Measurements from ENCODE around the gene ADGRG6.

Gene ADGRG6

DNA sequence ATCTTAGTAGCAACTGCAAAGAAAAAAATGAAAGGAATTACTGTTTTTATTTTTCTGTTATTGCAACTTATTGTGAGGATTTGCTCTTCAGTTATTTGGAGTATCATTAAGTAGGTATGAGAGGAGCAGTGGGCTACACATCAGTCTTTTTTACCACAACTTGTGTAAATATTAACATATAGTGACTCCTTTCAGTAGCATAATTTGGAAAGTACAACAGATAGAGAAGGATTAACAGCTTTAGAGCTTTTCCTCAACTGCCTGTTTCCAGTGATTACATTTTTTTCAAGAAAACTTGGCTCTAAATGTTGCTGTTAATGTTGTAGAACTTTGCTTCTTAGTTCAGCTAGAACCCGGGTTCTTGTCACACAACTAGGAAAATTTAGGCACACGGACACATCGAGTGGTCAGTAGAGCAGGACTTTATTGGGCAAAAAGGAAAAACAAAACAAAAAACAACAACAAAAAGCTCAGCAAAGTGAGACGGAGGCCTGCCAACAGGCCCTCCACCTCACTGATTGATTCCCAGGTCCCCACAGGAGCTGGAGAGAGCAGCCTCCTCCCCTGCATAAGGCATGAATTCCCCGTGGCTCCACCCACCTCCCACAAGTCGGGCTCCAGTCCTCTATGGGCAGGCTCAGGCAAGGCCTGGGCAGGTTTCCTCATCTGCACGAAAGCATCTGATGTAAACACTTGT lies 75.1 kb downstream of the ADGRG6 start:
- no peak for DNase-seq (ENCODE audit: low spot score)

GRCh38 chr6:142377497-142377848 lies 75.7 kb downstream of the ADGRG6 start:
- DNase-seq (ENCODE audit: low spot score), result no peak

GRCh38 chr6:142378138-142378875 lies 76.5 kb downstream of the ADGRG6 start:
- DNase-seq (ENCODE audit: low spot score), result no peak

DNA sequence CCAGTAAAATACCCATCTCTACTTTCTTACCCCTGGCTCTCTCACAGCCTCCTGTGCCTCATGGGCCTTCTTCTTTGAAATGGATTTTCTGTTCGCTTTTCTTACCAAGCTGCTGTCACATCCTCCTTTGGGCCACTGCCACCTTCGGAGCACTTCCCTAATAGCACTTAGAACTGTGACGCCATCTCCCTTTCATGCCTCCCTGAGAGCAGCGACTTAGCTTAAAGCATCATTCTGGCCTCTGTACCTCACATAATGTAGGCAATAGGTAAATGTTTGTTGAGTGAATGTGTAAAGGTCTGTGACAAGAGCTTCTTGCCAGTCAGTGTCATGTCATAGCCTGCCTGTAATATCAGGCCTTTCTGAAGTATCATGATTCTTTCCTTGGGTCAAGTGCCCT lies 78.8 kb downstream of the ADGRG6 start:
- no peak for DNase-seq (ENCODE audit: low spot score)

- no peak for DNase-seq (ENCODE audit: low spot score)
Observed at GRCh38 chr6:142381181-142381580, 79.4 kb downstream of the ADGRG6 start.

DNA sequence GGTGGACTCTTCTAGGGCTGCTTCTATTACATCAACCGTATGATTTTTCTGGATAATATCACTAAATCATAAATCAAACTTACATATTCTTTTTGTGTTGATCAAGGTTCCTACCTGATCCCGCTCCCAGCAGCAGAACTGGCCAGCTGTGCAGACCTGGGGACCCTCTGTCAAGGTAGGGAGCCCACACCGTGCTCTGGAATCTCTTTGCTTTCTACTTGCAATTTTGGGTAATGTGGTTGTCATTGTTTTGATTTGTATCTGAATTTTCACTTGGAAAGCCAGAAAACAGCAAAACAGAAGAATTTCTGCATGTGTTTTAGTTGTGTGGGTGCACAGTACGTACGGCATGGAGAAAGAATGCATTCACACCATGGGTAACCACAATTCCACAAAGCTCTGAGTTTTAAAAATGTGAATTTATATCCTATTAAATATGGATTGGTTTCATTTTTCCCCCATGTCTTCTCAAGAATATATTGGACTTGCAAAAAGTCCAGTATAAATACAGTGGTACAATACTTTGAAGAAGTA lies 80.1 kb downstream of the ADGRG6 start:
- DNase-seq (ENCODE audit: low spot score), result no peak

GRCh38 chr6:142384519-142385254 lies 82.9 kb downstream of the ADGRG6 start:
- DNase-seq (ENCODE audit: low spot score), result no peak

GRCh38 chr6:142385352-142385751 lies 83.5 kb downstream of the ADGRG6 start:
- no peak for DNase-seq (ENCODE audit: low spot score)

DNA sequence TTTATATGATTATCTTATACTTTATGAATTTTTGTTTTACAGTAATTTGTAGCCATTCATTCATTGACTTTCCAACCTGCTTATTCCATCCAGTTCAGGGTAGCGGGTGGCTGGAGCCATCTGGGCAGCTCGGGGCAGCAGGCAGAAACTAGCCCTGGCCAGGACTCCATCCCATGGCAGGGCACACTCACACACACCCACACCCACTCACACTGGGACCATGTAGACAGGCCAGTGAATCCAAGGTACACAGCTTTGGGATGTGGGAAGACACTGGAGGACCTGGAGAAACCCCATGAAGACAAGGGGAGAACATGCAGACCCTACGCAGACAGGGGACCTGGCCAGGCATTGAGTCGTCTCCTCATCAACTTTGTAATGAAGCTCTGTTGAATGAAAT lies 84.8 kb downstream of the ADGRG6 start:
- no peak for DNase-seq (ENCODE audit: low spot score)

- peak; percentile 50 for DNase-seq (ENCODE audit: low spot score)
Observed at GRCh38 chr6:142387997-142388815, 86.4 kb downstream of the ADGRG6 start.

GRCh38 chr6:142395266-142395665 lies 93.5 kb downstream of the ADGRG6 start:
- no peak for DNase-seq (ENCODE audit: low spot score)

DNA sequence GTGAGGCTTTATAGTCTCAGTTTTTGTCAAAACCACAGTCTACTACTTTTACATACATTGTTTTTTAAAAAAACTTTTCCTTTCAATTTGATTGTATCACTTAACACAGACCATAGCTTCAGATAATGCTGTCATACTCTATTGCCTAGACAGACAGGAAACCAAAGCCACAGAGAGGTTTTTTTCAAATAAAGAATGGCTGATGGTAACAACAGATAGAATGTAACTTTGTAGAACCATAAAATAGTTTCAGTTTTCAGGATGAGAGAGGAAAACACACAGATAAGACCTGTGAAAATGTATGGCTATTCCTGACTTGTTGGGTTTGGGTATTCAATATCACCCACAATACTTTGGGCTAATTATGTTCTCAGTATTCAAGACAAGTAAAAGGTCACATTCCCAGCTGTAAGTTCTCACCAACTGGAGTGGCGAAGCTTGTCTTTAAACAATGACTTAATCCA lies 94.0 kb downstream of the ADGRG6 start:
- DNase-seq (ENCODE audit: low spot score), result no peak

- DNase-seq (ENCODE audit: low spot score), result no peak
Observed at GRCh38 chr6:142398353-142398752, 96.5 kb downstream of the ADGRG6 start.

DNA sequence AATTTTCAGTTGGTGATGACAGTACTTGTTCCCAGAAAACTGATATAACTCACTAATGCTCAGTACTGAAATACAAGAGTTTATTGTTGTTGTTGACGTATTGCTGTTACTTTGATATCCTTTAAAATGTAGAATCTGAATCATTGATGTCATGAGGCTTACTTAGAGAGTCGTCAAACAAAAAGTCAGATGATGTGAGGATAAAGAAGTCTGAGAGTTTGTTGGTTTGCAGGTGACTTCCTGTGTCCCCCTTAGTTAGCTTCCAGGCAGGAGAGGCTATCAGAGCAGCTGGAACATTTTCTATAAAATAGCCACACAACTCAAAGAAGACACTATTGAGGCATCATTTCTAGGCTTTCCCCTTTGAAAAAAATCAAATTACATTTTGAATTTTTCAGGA lies 97.9 kb downstream of the ADGRG6 start:
- DNase-seq (ENCODE audit: low spot score), result no peak

- DNase-seq (ENCODE audit: low spot score), result no peak
Observed at GRCh38 chr6:142400495-142400894, 98.7 kb downstream of the ADGRG6 start.

DNA sequence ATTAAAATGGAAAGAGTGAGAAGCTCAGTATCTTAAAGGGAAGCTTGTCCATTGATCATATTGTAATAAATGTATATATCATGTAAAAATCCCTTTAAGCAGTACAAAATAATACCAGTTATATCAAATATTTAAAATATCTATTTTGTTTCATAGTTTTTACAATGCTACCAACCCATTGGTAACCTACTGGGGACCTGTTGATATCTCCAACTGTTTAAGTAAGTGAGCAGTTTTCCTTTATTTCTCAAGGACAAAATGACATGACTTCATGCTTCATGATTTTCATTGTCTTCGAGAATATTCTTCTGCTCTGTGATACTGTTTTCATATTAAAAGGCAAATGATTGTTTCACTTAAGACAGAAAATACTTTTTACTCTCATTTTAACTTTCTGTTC lies 100.0 kb downstream of the ADGRG6 start:
- DNase-seq (ENCODE audit: low spot score), result no peak

DNA sequence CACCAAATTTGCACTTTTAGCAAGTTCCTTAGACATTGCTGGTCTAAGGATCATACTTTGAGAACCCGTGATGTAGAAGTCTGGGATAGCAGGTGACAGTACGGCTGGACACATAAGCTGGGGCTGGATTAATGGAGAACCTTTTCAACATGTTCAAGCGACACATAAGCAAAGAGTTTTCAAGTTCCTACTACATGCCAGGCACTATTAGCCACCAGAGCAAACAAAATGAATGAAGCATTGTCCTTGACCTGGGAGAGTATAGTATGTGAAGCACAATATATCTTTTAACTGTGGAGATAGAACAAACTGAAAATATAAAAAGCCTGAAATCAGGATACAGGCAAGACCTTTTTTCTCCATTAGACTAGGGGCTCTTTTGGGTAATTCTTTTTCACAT lies 102.9 kb downstream of the ADGRG6 start:
- no peak for DNase-seq (ENCODE audit: low spot score)

DNA sequence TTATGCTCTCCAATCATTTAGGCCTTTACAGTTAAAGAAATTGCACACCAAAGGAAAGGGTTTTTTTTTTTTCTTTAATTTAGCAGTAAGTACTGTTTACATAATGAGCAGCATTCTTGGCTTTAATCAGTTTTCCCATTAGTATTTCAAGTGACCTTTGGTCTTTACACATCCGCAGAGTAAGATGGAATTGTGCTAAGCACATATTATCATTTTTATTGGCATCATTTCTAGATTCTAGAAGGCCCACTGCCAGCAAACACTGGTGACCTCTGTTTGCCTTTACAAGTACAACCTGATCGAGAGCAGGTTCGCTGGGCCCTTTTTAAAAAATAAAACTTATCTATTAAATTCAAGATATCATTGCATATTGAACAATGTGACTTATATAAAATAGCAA lies 104.3 kb downstream of the ADGRG6 start:
- DNase-seq (ENCODE audit: low spot score), result no peak

DNA sequence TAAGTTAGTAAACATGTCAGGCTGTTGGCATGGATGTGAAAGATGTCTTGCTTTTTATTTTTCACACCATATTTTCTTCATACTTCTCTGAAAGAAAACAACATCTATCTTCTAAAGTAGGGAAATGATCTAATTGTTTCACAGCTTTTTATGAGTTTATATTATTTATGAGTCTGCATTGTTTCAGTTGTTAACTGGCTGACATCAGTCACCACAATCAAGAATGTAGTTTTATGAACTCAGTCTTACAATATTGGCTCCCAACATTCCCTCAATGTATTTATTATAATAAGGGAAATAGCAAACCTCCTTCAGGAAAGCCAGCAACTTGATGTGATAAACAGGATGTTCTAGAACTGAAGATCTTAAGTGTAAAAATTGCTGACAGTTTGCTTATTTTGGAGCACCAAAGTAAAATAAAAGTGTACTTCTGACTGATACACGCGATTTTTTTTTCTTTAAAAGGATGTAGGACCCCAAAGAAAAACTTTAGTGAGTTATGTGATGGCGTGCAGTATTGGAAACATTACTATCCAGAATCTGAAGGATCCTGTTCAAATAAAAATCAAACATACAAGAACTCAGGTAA lies 106.0 kb downstream of the ADGRG6 start:
- DNase-seq (ENCODE audit: low spot score), result no peak

DNA sequence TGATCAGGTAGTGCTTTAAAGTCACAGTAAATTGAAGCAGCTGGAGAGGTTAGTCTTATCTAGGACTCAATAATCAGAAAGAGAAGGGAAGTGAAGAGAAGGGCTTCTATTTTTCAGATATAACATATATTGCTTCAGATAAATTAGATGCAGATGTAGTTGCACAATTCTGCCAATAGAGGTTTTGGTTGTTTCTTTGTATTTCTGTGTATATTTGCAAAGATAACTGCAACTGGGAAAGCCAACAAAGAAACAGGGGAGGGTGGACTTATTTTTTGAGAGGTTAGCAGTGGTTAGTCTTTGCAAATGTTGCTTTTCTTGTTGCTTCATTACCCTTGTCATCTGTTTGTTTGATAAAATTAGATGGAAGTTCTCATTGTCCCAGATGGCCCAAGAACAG lies 106.6 kb downstream of the ADGRG6 start:
- no peak for DNase-seq (ENCODE audit: low spot score)

DNA sequence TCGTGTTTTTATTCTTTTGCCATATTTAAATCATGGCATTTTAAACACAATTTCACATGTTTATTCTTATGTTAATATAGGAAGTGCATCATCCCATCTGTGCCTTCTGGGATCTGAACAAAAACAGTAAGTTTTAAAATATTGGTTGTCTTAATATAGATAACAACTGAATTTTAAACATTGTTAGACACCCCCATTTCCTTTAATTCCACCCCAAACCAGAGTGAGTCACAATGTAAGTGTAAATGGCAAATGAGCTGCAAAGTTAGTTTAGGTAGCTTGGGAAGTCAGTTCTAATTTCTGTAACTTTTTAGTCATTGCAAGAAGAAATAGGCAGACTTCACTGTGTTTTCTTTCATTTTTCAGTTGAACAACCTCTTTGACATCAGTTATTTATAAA lies 108.0 kb downstream of the ADGRG6 start:
- no peak for DNase-seq (ENCODE audit: low spot score)

DNA sequence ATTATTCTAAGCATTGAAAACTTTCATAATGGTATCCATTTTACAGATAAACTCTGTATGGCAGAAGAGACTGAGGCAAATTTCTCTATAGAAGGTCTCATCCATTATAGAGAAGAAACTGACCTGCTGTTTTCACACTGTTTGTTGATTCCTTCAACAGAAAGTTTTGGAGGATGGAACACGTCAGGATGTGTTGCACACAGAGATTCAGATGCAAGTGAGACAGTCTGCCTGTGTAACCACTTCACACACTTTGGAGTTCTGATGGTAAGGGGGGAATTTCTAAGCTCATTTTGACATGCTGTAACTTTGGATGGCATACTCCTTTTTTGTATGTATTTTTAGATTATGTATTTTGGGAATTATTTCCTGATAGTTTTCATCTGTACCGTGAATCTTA lies 109.3 kb downstream of the ADGRG6 start:
- DNase-seq (ENCODE audit: low spot score), result no peak
